Stimulated activated CD8-positive, alpha-beta memory T cell treated with anti-CD3 and anti-CD28 coated beads, Interleukin-15, amount 100 ng/mL, for 24 hours (primary cell): ENCODE results near the gene CDHR3.

Source experiments
- DNase-seq: peaks from one replicate; pipeline ENCODE4 v3.0.0-alpha.2; 2020; ENCODE audit warnings: low read depth

Gene CDHR3

GRCh38 chr7:106067678-106068077, 104.6 kb downstream of the CDHR3 start:
- no peak for DNase-seq

GRCh38 chr7:106068538-106068961, 105.5 kb downstream of the CDHR3 start:
- DNase-seq = no peak

GRCh38 chr7:106068986-106069385, 105.9 kb downstream of the CDHR3 start:
- no peak for DNase-seq

GRCh38 chr7:106069471-106070200, 106.6 kb downstream of the CDHR3 start:
- DNase-seq = no peak

- no peak for DNase-seq
Observed at GRCh38 chr7:106070201-106070551, 107.1 kb downstream of the CDHR3 start.

- no peak for DNase-seq
Observed at GRCh38 chr7:106070567-106071254, 107.6 kb downstream of the CDHR3 start.

- no peak for DNase-seq
Observed at GRCh38 chr7:106071356-106071998, 108.4 kb downstream of the CDHR3 start.

GRCh38 chr7:106071999-106072714, 109.1 kb downstream of the CDHR3 start:
- DNase-seq = no peak

- no peak for DNase-seq
Observed at GRCh38 chr7:106072715-106073091, 109.6 kb downstream of the CDHR3 start.

GRCh38 chr7:106073701-106074100, 110.6 kb downstream of the CDHR3 start:
- no peak for DNase-seq

GRCh38 chr7:106074257-106074656, 111.2 kb downstream of the CDHR3 start:
- DNase-seq = no peak

GRCh38 chr7:106075937-106076336, 112.9 kb downstream of the CDHR3 start:
- DNase-seq = no peak

- DNase-seq = no peak
Observed at GRCh38 chr7:106076537-106076936, 113.5 kb downstream of the CDHR3 start.

- DNase-seq = no peak
Observed at GRCh38 chr7:106080300-106080987, 117.4 kb downstream of the CDHR3 start.

GRCh38 chr7:106082087-106082854, 119.2 kb downstream of the CDHR3 start:
- DNase-seq = no peak
